ENCODE measurements around the gene RBM33.

RBM33 gene

GRCh38 chr7:155763691-155764437, 119.4 kb downstream of the RBM33 start:
- Histone ChIP-seq H3K4me3 (no peak overlapping the region), H3K4me1 (no peaks in the 10 kb centered on the region), H3K27me3 (ENCODE audit: low read depth) (no peaks in the 10 kb centered on the region), H3K36me3 (replicated peaks) (peaks cover 36% of the 10 kb centered on the region), H3K9me3 (no peaks in the 10 kb centered on the region)
- no peak for DNase-seq (ENCODE audit: low spot score in 2 of 2)
- in situ Hi-C loops (cut with MboI; ENCODE audit: low sequenced_read_pairs), result loop anchor here (25.0 kb wide), 2 partner anchors 377 to 827 kb away; no protein-coding TSS in a partner anchor

- no peaks in the 10 kb centered on the region for H3K9me3 ChIP-seq
- in situ Hi-C loops (cut with MboI; ENCODE audit: low sequenced_read_pairs), result loop anchor here (25.0 kb wide), 2 partner anchors 377 to 827 kb away; no protein-coding TSS in a partner anchor
- H3K4me3 ChIP-seq, result no peak overlapping the region
- H3K27me3 ChIP-seq (ENCODE audit: low read depth), result no peaks in the 10 kb centered on the region
- no peaks in the 10 kb centered on the region for H3K4me1 ChIP-seq
- no peak for DNase-seq (ENCODE audit: low spot score in 2 of 2)
- peaks cover 42% of the 10 kb centered on the region for H3K36me3 ChIP-seq (replicated peaks)
Measured at GRCh38 chr7:155764438-155764793, 120.0 kb downstream of the RBM33 start.

GRCh38 chr7:155765458-155765857, 121.0 kb downstream of the RBM33 start:
- Histone ChIP-seq H3K36me3 (replicated peaks) (peaks cover 50% of the 10 kb centered on the region), H3K27me3 (ENCODE audit: low read depth) (no peaks in the 10 kb centered on the region), H3K4me1 (no peaks in the 10 kb centered on the region), H3K9me3 (no peaks in the 10 kb centered on the region), H3K4me3 (no peak overlapping the region)
- in situ Hi-C loops (cut with MboI; ENCODE audit: low sequenced_read_pairs), result loop anchor here (25.0 kb wide), 2 partner anchors 378 to 828 kb away; no protein-coding TSS in a partner anchor
- DNase-seq (ENCODE audit: low spot score in 2 of 2), result no peak

- Histone ChIP-seq H3K27me3 (ENCODE audit: low read depth) (no peaks in the 10 kb centered on the region), H3K36me3 (replicated peaks) (peaks cover 57% of the 10 kb centered on the region), H3K4me3 (no peak overlapping the region), H3K4me1 (no peaks in the 10 kb centered on the region), H3K9me3 (no peaks in the 10 kb centered on the region)
- DNase-seq (ENCODE audit: low spot score in 2 of 2), result no peak
- in situ Hi-C loops (cut with MboI; ENCODE audit: low sequenced_read_pairs), result loop anchor here (25.0 kb wide), 2 partner anchors 379 to 829 kb away; no protein-coding TSS in a partner anchor
Measured at GRCh38 chr7:155766386-155766785, 121.9 kb downstream of the RBM33 start.

GRCh38 chr7:155766966-155767916, 122.8 kb downstream of the RBM33 start:
- DNase-seq (ENCODE audit: low spot score in 2 of 2), result no peak
- Histone ChIP-seq H3K27me3 (ENCODE audit: low read depth) (no peaks in the 10 kb centered on the region), H3K4me3 (no peak overlapping the region), H3K4me1 (no peaks in the 10 kb centered on the region), H3K9me3 (no peaks in the 10 kb centered on the region), H3K36me3 (replicated peaks) (peaks cover 57% of the 10 kb centered on the region)
- in situ Hi-C loops (cut with MboI; ENCODE audit: low sequenced_read_pairs), result loop anchor here (25.0 kb wide), 2 partner anchors 380 to 830 kb away; no protein-coding TSS in a partner anchor

- peaks cover 59% of the 10 kb centered on the region for H3K36me3 ChIP-seq (replicated peaks)
- H3K27me3 ChIP-seq (ENCODE audit: low read depth), result no peaks in the 10 kb centered on the region
- DNase-seq (ENCODE audit: low spot score in 2 of 2), result no peak
- no peaks in the 10 kb centered on the region for H3K4me1 ChIP-seq
- no peak overlapping the region for H3K4me3 ChIP-seq
- no peaks in the 10 kb centered on the region for H3K9me3 ChIP-seq
- in situ Hi-C loops (cut with MboI; ENCODE audit: low sequenced_read_pairs), result loop anchor here (25.0 kb wide), 2 partner anchors 382 to 832 kb away; no protein-coding TSS in a partner anchor
Measured at GRCh38 chr7:155769701-155770100, 125.2 kb downstream of the RBM33 start.

GRCh38 chr7:155770241-155770640, 125.8 kb downstream of the RBM33 start:
- in situ Hi-C loops (cut with MboI; ENCODE audit: low sequenced_read_pairs), result loop anchor here (25.0 kb wide), 2 partner anchors 383 to 833 kb away; no protein-coding TSS in a partner anchor
- no peak for DNase-seq (ENCODE audit: low spot score in 2 of 2)
- no peak overlapping the region for H3K4me3 ChIP-seq
- H3K27me3 ChIP-seq (ENCODE audit: low read depth), result no peaks in the 10 kb centered on the region
- H3K9me3 ChIP-seq, result no peaks in the 10 kb centered on the region
- H3K4me1 ChIP-seq, result no peaks in the 10 kb centered on the region
- peaks cover 62% of the 10 kb centered on the region for H3K36me3 ChIP-seq (replicated peaks)

GRCh38 chr7:155773531-155773930, 129.1 kb downstream of the RBM33 start:
- Histone ChIP-seq H3K4me3 (no peak overlapping the region), H3K27me3 (ENCODE audit: low read depth) (no peaks in the 10 kb centered on the region), H3K36me3 (replicated peaks) (peaks cover 52% of the 10 kb centered on the region), H3K4me1 (no peaks in the 10 kb centered on the region), H3K9me3 (no peaks in the 10 kb centered on the region)
- no peak for DNase-seq (ENCODE audit: low spot score in 2 of 2)
- in situ Hi-C loops (cut with MboI; ENCODE audit: low sequenced_read_pairs), result loop anchor here (25.0 kb wide), 2 partner anchors 386 to 836 kb away; no protein-coding TSS in a partner anchor

- in situ Hi-C loops (cut with MboI; ENCODE audit: low sequenced_read_pairs), result loop anchor here (25.0 kb wide), 2 partner anchors 388 to 838 kb away; no protein-coding TSS in a partner anchor
- no peaks in the 10 kb centered on the region for H3K27me3 ChIP-seq (ENCODE audit: low read depth)
- H3K36me3 ChIP-seq (replicated peaks), result peaks cover 40% of the 10 kb centered on the region
- H3K4me3 ChIP-seq, result no peak overlapping the region
- DNase-seq (ENCODE audit: low spot score in 2 of 2), result no peak
- no peaks in the 10 kb centered on the region for H3K9me3 ChIP-seq
- H3K4me1 ChIP-seq, result no peaks in the 10 kb centered on the region
Measured at GRCh38 chr7:155774947-155775346, 130.5 kb downstream of the RBM33 start.

GRCh38 chr7:155775691-155776090, 131.2 kb downstream of the RBM33 start:
- Histone ChIP-seq H3K9me3 (no peaks in the 10 kb centered on the region), H3K4me3 (no peak overlapping the region), H3K36me3 (replicated peaks) (peaks cover 36% of the 10 kb centered on the region), H3K27me3 (ENCODE audit: low read depth) (no peaks in the 10 kb centered on the region), H3K4me1 (no peaks in the 10 kb centered on the region)
- in situ Hi-C loops (cut with MboI; ENCODE audit: low sequenced_read_pairs), result no loop called here
- no peak for DNase-seq (ENCODE audit: low spot score in 2 of 2)

- no peak for DNase-seq (ENCODE audit: low spot score in 2 of 2)
- H3K4me1 ChIP-seq, result no peaks in the 10 kb centered on the region
- H3K36me3 ChIP-seq (replicated peaks), result peaks cover 30% of the 10 kb centered on the region
- H3K27me3 ChIP-seq (ENCODE audit: low read depth), result no peaks in the 10 kb centered on the region
- H3K9me3 ChIP-seq, result no peaks in the 10 kb centered on the region
- in situ Hi-C loops (cut with MboI; ENCODE audit: low sequenced_read_pairs), result no loop called here
- H3K4me3 ChIP-seq, result no peak overlapping the region
Measured at GRCh38 chr7:155776606-155777005, 132.1 kb downstream of the RBM33 start.

- in situ Hi-C loops (cut with MboI; ENCODE audit: low sequenced_read_pairs), result no loop called here
- H3K36me3 ChIP-seq (replicated peaks), result peaks cover 23% of the 10 kb centered on the region
- no peaks in the 10 kb centered on the region for H3K9me3 ChIP-seq
- no peaks in the 10 kb centered on the region for H3K4me1 ChIP-seq
- no peaks in the 10 kb centered on the region for H3K27me3 ChIP-seq (ENCODE audit: low read depth)
- no peak overlapping the region for H3K4me3 ChIP-seq
- no peak for DNase-seq (ENCODE audit: low spot score in 2 of 2)
Measured at GRCh38 chr7:155778349-155778748, 133.9 kb downstream of the RBM33 start.

GRCh38 chr7:155780884-155781283, 136.4 kb downstream of the RBM33 start:
- H3K36me3 ChIP-seq (replicated peaks), result peaks cover 9% of the 10 kb centered on the region
- in situ Hi-C loops (cut with MboI; ENCODE audit: low sequenced_read_pairs), result no loop called here
- H3K27me3 ChIP-seq (ENCODE audit: low read depth), result no peaks in the 10 kb centered on the region
- H3K4me1 ChIP-seq, result no peaks in the 10 kb centered on the region
- no peak overlapping the region for H3K4me3 ChIP-seq
- H3K9me3 ChIP-seq, result no peaks in the 10 kb centered on the region
- no peak for DNase-seq (ENCODE audit: low spot score in 2 of 2)
